ENCODE results near the gene TEP1. TPM values are rescaled to one million over a fixed set of nuclear protein-coding genes. Genes with fewer than 3 reads are reported as not detected.
"Not testable (repeated sequence)": the region's sequence is repeated elsewhere in the genome, so short reads cannot be mapped to it uniquely, and the experiment has no call there.

TEP1 gene
- total and polyA plus RNA-seq, 2 of the 8 experiments (the other 6 are each of a cell fraction or from before 2014, with no cell fraction given): 6.9 to 10.7 TPM

- H3K79me1 ChIP-seq (ENCODE audit: low read depth, low read length); DNase-seq (ENCODE audit: low read depth in 1 of 2, low spot score in 2 of 2); H3K4me2 ChIP-seq (ENCODE audit: insufficient read depth in 1 of 2, low read depth in 2 of 2, low read length in 2 of 2); CTCF ChIA-PET (ENCODE audit: partially characterized antibody); H2BK120ac ChIP-seq (replicated peaks; ENCODE audit: low read depth, low read length); H3K27ac ChIP-seq (ENCODE audit: low read depth, low read length); H3K14ac ChIP-seq (ENCODE audit: insufficient read length); H2BK20ac ChIP-seq (ENCODE audit: low read length); H3K27me3 ChIP-seq (replicated peaks in 1 of 4; ENCODE audit: control insufficient read depth in 3 of 4, extremely low read depth in 1 of 4, insufficient read depth in 3 of 4, low read length in 3 of 4); H3K4ac ChIP-seq (replicated peaks; ENCODE audit: insufficient read length, low read depth, low read length); H3K56ac ChIP-seq (replicated peaks; ENCODE audit: insufficient read length, low read depth, low read length); H2AK5ac ChIP-seq (ENCODE audit: low read depth, low read length); H2AFZ ChIP-seq (ENCODE audit: low read length); H3K23me2 ChIP-seq (ENCODE audit: low read depth, low read length); H3K23ac ChIP-seq (ENCODE audit: insufficient read length); H2BK15ac ChIP-seq (ENCODE audit: low read length); H2BK12ac ChIP-seq (ENCODE audit: low read depth, low read length); H4K8ac ChIP-seq (ENCODE audit: extremely low read depth, insufficient read depth, low read length); H3K9ac ChIP-seq (replicated peaks in 1 of 4; ENCODE audit: extremely low read depth in 1 of 4, low read depth in 3 of 4, low read length in 3 of 4); H3K4me3 ChIP-seq (ENCODE audit: extremely low read depth in 1 of 4, insufficient read depth in 2 of 4, low read depth in 3 of 4, low read length in 4 of 4); H2BK5ac ChIP-seq (ENCODE audit: low read depth, low read length); H4K5ac ChIP-seq (ENCODE audit: insufficient read length, low read depth, low read length); H3K79me2 ChIP-seq (ENCODE audit: control insufficient read depth in 1 of 2, insufficient read depth in 2 of 2, low read length in 2 of 2); H3K9me3 ChIP-seq (ENCODE audit: insufficient read depth in 2 of 2, low read depth in 1 of 2, low read length in 1 of 2); H4K91ac ChIP-seq (replicated peaks; ENCODE audit: insufficient read length, low read length); POLR2A ChIA-PET (ENCODE audit: partially characterized antibody); FAIRE-seq; H4K20me1 ChIP-seq (replicated peaks in 1 of 2; ENCODE audit: control insufficient read depth in 1 of 2, insufficient read depth in 2 of 2, low read length in 2 of 2); H3K4me1 ChIP-seq (replicated peaks in 1 of 4; ENCODE audit: control insufficient read depth in 3 of 4, insufficient read depth in 4 of 4, low read length in 3 of 4); H3K18ac ChIP-seq (ENCODE audit: extremely low read depth, low read length): not testable (repeated sequence)
- peaks cover 18 to 48% (median 43%) of the 10 kb centered on the region in 4 experiments for H3K36me3 ChIP-seq (ENCODE audit: control insufficient read depth in 2 of 4, insufficient read depth in 4 of 4, low read length in 3 of 4)
- 96% methylated on average over 3 of the region's 3 CpGs; no CpG with 5 or more reads in 1 of the 2 experiments for WGBS, 2 experiments (ENCODE audit: extremely low coverage in 1 of 2, insufficient coverage in 1 of 2, insufficient read length in 1 of 2, insufficient replicate concordance in 2 of 2, low coverage in 1 of 2, low lambda C conversion rate in 2 of 2, missing lambda C conversion rate in 1 of 2)
Observed at GRCh38 chr14:20358474-20358873, 54.8 kb downstream of the TEP1 start.
